SK-N-SH (cell line): ENCODE results near the gene LOXHD1. TPM values are rescaled to one million over a fixed set of nuclear protein-coding genes. Genes with fewer than 3 reads are reported as not detected.

Source experiments
- CTCF ChIA-PET: fragments of 300-600, 350-600 bp; formaldehyde crosslinking; extraction: SDS; loops from one replicate; lab custom pipeline; 2021; lab: Yijun Ruan, JAX
- POLR2A ChIA-PET: fragments of 350-600 bp; sonication (Branson Sonifier 250); formaldehyde crosslinking; extraction: SDS; loops from one replicate; lab custom pipeline; 2020; ENCODE audit warnings: antibody characterized with exemption, inconsistent platforms; lab: Yijun Ruan, JAX
- DNase-seq: peaks from one replicate; pipeline ENCODE4 v3.0.0; 2012
- H2AFZ ChIP-seq: fragments of 200-600 bp; sonication (generic); 2 replicates; pipeline ENCODE4 v1.8.1; 2016; ENCODE audit warnings: antibody characterized with exemption, mild to moderate bottlenecking, low read depth
- H3F3A ChIP-seq: fragments of 200-600 bp; sonication (generic); replicated peaks from 2 replicates; pipeline ENCODE3; 2016; ENCODE audit warnings: antibody characterized with exemption, mild to moderate bottlenecking; ENCODE audit not compliant: insufficient read depth
- H3K27ac ChIP-seq, 2 experiments: fragments of 200-500 bp in 1 of 2; fragments of 200-600 bp in 1 of 2; sonication (Bioruptor generic) in 1 of 2; sonication (generic), shearing (Covaris generic) in 1 of 2; 2 replicates each; pipeline versions ENCODE4 v1.5.1 to v1.6.1; 2014 to 2016; ENCODE audit warnings: low read depth in 2 of 2, inconsistent platforms in 1 of 2, low read length in 1 of 2, mild to moderate bottlenecking in 1 of 2, mixed read lengths in 1 of 2
- H3K27me3 ChIP-seq: fragments of 200-600 bp; sonication (generic), shearing (Covaris generic); 2 replicates; pipeline ENCODE4 v1.6.1; 2016; ENCODE audit warnings: mixed run types; ENCODE audit not compliant: insufficient read depth
- H3K36me3 ChIP-seq, 2 experiments: fragments of 200-500 bp in 1 of 2; fragments of 200-600 bp in 1 of 2; sonication (Bioruptor generic) in 1 of 2; sonication (generic) in 1 of 2; replicated peaks in 1 of 2; 2 replicates each; pipeline versions ENCODE3 to v1.5.1; 2014 to 2016; ENCODE audit warnings: low read length in 1 of 2, mild to moderate bottlenecking in 1 of 2; ENCODE audit not compliant: insufficient read depth in 2 of 2, control insufficient read depth in 1 of 2
- H3K4me1 ChIP-seq, 2 experiments: fragments of 200-500 bp in 1 of 2; fragments of 200-600 bp in 1 of 2; sonication (Bioruptor generic) in 1 of 2; sonication (generic), shearing (Covaris generic) in 1 of 2; 2 replicates each; pipeline versions ENCODE4 v1.5.1 to v1.6.1; 2014 to 2016; ENCODE audit warnings: low read depth in 1 of 2, low read length in 1 of 2, mixed run types in 1 of 2; ENCODE audit not compliant: insufficient read depth in 2 of 2, control insufficient read depth in 1 of 2
- H3K4me2 ChIP-seq: fragments of 200-600 bp; sonication (generic), shearing (Covaris generic); 2 replicates; pipeline ENCODE4 v1.6.1; 2017; ENCODE audit warnings: mixed run types
- H3K4me3 ChIP-seq, 2 experiments: fragments of 200-500 bp in 1 of 2; fragments of 200-600 bp in 1 of 2; sonication (Bioruptor generic) in 1 of 2; sonication (generic), shearing (Covaris generic) in 1 of 2; 2 replicates each; pipeline versions ENCODE4 v1.5.1 to v1.8.1; 2014 to 2016; ENCODE audit warnings: low read depth in 2 of 2, inconsistent platforms in 1 of 2, low read length in 1 of 2, mild to moderate bottlenecking in 1 of 2, mixed read lengths in 1 of 2, moderate library complexity in 1 of 2
- H3K79me2 ChIP-seq: fragments of 200-600 bp; sonication (generic); 2 replicates; pipeline ENCODE4 v1.8.1; 2017; ENCODE audit warnings: mild to moderate bottlenecking; ENCODE audit not compliant: insufficient read depth
- H3K9ac ChIP-seq: fragments of 200-600 bp; sonication (generic); 2 replicates; pipeline ENCODE4 v1.6.1; 2017; ENCODE audit warnings: mixed run types
- H3K9me2 ChIP-seq: fragments of 200-600 bp; sonication (generic); 2 replicates; pipeline ENCODE4 v1.6.1; 2017; ENCODE audit warnings: mixed run types
- H3K9me3 ChIP-seq: fragments of 200-600 bp; sonication (generic); 2 replicates; pipeline ENCODE4 v1.6.1; 2017; ENCODE audit warnings: mixed run types, mild to moderate bottlenecking, moderate library complexity
- H4K20me1 ChIP-seq: fragments of 200-600 bp; sonication (generic); 2 replicates; pipeline ENCODE4 v1.6.1; 2017; ENCODE audit warnings: mild to moderate bottlenecking, mixed run types; ENCODE audit not compliant: insufficient read depth
- CHD2 ChIP-seq: fragments of 150-350 bp; IDR thresholded peaks from 2 replicates; pipeline ENCODE4 v1.6.1; 2018; ENCODE audit warnings: low read length; ENCODE audit not compliant: partially characterized antibody
- CTCF ChIP-seq: fragments of 200-600 bp; sonication (generic); IDR thresholded peaks from 2 replicates; pipeline ENCODE4 v1.6.1; 2017; ENCODE audit warnings: antibody characterized with exemption, mild to moderate bottlenecking, moderate library complexity
- ELF1 ChIP-seq: IDR thresholded peaks from 2 replicates; pipeline ENCODE4 v1.4.0; 2012
- EP300 ChIP-seq, 2 experiments: IDR thresholded peaks; 2 replicates each; pipeline versions ENCODE4 v1.4.0 to v1.6.1; 2012; ENCODE audit warnings: borderline replicate concordance in 1 of 2, low read depth in 1 of 2, low read length in 1 of 2
- EZH2phosphoT487 ChIP-seq: fragments of 200-600 bp; sonication (generic); IDR thresholded peaks from 2 replicates; pipeline ENCODE4 v1.6.1; 2017; ENCODE audit warnings: low read depth, mixed run types, mild to moderate bottlenecking, antibody characterized with exemption, moderate library complexity, borderline replicate concordance
- FOXJ3 ChIP-seq: sonication (generic); formaldehyde crosslinking; IDR thresholded peaks from 2 replicates; pipeline ENCODE4 v1.5.1; 2020; ENCODE audit warnings: mild to moderate bottlenecking, missing genetic modification reagents
- FOXM1 ChIP-seq: IDR thresholded peaks from 2 replicates; pipeline ENCODE4 v1.4.0; 2012; ENCODE audit warnings: low read depth, mild to moderate bottlenecking
- GATA2 ChIP-seq: sonication (generic); formaldehyde crosslinking; IDR thresholded peaks from 2 replicates; pipeline ENCODE4 v1.5.0; 2020; ENCODE audit warnings: mild to moderate bottlenecking, missing genetic modification reagents
- MAX ChIP-seq: IDR thresholded peaks from 2 replicates; pipeline ENCODE4 v1.4.0; 2012; ENCODE audit warnings: low read depth
- MEF2A ChIP-seq: IDR thresholded peaks from 2 replicates; pipeline ENCODE4 v1.4.0; 2012; ENCODE audit warnings: low read depth, borderline replicate concordance
- PBX3 ChIP-seq: IDR thresholded peaks from 2 replicates; pipeline ENCODE4; 2012
- POLR2AphosphoS5 ChIP-seq: IDR thresholded peaks from 2 replicates; pipeline ENCODE4 v1.6.1; 2012; ENCODE audit warnings: low read depth, low read length
- RCOR1 ChIP-seq: fragments of 150-350 bp; IDR thresholded peaks from 2 replicates; pipeline ENCODE4 v1.6.1; 2017; ENCODE audit warnings: antibody characterized with exemption, low read length
- RXRA ChIP-seq: IDR thresholded peaks from 2 replicates; pipeline ENCODE4 v1.4.0; 2012; ENCODE audit warnings: low read depth, mild to moderate bottlenecking, borderline replicate concordance
- SIN3A ChIP-seq: IDR thresholded peaks from 2 replicates; pipeline ENCODE4 v1.6.1; 2012; ENCODE audit warnings: low read depth, mild to moderate bottlenecking, low read length, moderate library complexity, borderline replicate concordance
- SMC3 ChIP-seq: IDR thresholded peaks from 2 replicates; pipeline ENCODE4 v1.6.1; 2012; ENCODE audit warnings: low read depth, low read length, improper control_type of control experiment
- ZBTB33 ChIP-seq: IDR thresholded peaks from 2 replicates; pipeline ENCODE4 v1.4.0; 2012; ENCODE audit warnings: low read depth, borderline replicate concordance
- WGBS: methylation state at CpG from one replicate; pipeline ENCODE4 v1.1.6; 2017; ENCODE audit warnings: low lambda C conversion rate; 5-methylcytosine and 5-hydroxymethylcytosine counted together
- polyA plus RNA-seq, 3 experiments: library from polyadenylated mRNA; depleted of rRNA; stranded (reverse); fragments of >200 nt; gene quantifications; 2 replicates each; pipeline ENCODE4 v1.2.3, GENCODE V29; 2012

LOXHD1 gene
- polyA plus RNA-seq, 1 of the 3 experiments (the other 2 are of a cell fraction), result not detected

- Histone ChIP-seq H3K36me3 (no peaks in the 10 kb centered on the region), H3K79me2 (no peaks in the 10 kb centered on the region), H3K4me1 (peaks cover 0 to 52% of the 10 kb centered on the region in 2 experiments; a peak in 2 of 4 replicates), H4K20me1 (no peaks in the 10 kb centered on the region), H3K9me2 (no peaks in the 10 kb centered on the region), H3K27ac (peak overlapping the region in 1 of 2 experiments; percentile 87; a peak in 2 of 4 replicates), H3F3A (no peaks in the 10 kb centered on the region), H2AFZ (no peak overlapping the region), H3K4me3 (no peak overlapping the region), H3K9me3 (no peaks in the 10 kb centered on the region), H3K4me2 (no peak overlapping the region), H3K27me3 (no peaks in the 10 kb centered on the region), H3K9ac (no peak overlapping the region)
- TF ChIP-seq PBX3 (no peak), POLR2AphosphoS5 (no peak), ZBTB33 (no peak), MAX (no peak), CTCF (no peak), RXRA (no peak), FOXM1 (no peak), EP300 (IDR thresholded peaks at IDR 0.05; ENCODE audit: borderline replicate concordance in 1 of 2, low read depth in 1 of 2, low read length in 1 of 2) (no peak), RCOR1 (no peak), ELF1 (no peak), SIN3A (no peak), GATA2 (CRISPR knock-in tag) (no peak), MEF2A (no peak), FOXJ3 (no peak), CHD2 (no peak), EZH2phosphoT487 (no peak), SMC3 (no peak)
- POLR2A ChIA-PET, result interaction anchor here (1.2 kb wide), 1 partner anchor 94 kb away, joined by 3 read pairs; a partner anchor contains a TSS
- 75% methylated on average over 12 of the region's 16 CpGs for WGBS
- CTCF ChIA-PET, result interaction anchor here (0.9 to 1.6 kb wide), 4 partner anchors 8 to 92 kb away, joined by 3 to 4 read pairs (median 3); no protein-coding TSS in a partner anchor
- DNase-seq, result no peak
Measured at GRCh38 chr18:46427216-46427995, 229.6 kb downstream of the LOXHD1 start.

Other genes with a start within 250 kb of the LOXHD1 start
- gene ST8SIA5, start 99.8 kb upstream of the LOXHD1 start, polyA plus RNA-seq (2012; rRNA removed), result 0.06 and 0.08 TPM in 2 replicates